Activated T-cell treated with anti-CD3 and anti-CD28 coated beads for 24 hours (primary cell): ENCODE measurements around the gene SLC25A42.
"Not testable (repeated sequence)": the region's sequence is repeated elsewhere in the genome, so short reads cannot be mapped to it uniquely, and the experiment has no call there.

Source experiments
- DNase-seq: peaks from one replicate; pipeline ENCODE4 v3.0.0-alpha.2; 2020; ENCODE audit warnings: low read depth

Gene SLC25A42

GRCh38 chr19:19105365-19106055 lies 41.7 kb downstream of the SLC25A42 start:
- no peak for DNase-seq

GRCh38 chr19:19106056-19106551 lies 42.3 kb downstream of the SLC25A42 start:
- no peak for DNase-seq

- not testable (repeated sequence) for DNase-seq
Measured at GRCh38 chr19:19106938-19107337, 43.1 kb downstream of the SLC25A42 start.

- no peak for DNase-seq
Measured at GRCh38 chr19:19107654-19108053, 43.9 kb downstream of the SLC25A42 start.

- DNase-seq: no peak
Measured at GRCh38 chr19:19109601-19110000, 45.8 kb downstream of the SLC25A42 start.

- no peak for DNase-seq
Measured at GRCh38 chr19:19110410-19111135, 46.8 kb downstream of the SLC25A42 start.

GRCh38 chr19:19111136-19111835 lies 47.5 kb downstream of the SLC25A42 start:
- DNase-seq: no peak

GRCh38 chr19:19111967-19112580 lies 48.3 kb downstream of the SLC25A42 start:
- no peak for DNase-seq

- no peak for DNase-seq
Measured at GRCh38 chr19:19113040-19113626, 49.3 kb downstream of the SLC25A42 start.

- no peak for DNase-seq
Measured at GRCh38 chr19:19115954-19116353, 52.2 kb downstream of the SLC25A42 start.

- DNase-seq: no peak
Measured at GRCh38 chr19:19119325-19120237, 55.8 kb downstream of the SLC25A42 start.

GRCh38 chr19:19120308-19121231 lies 56.8 kb downstream of the SLC25A42 start:
- no peak for DNase-seq

GRCh38 chr19:19121371-19121770 lies 57.6 kb downstream of the SLC25A42 start:
- DNase-seq: no peak

- no peak for DNase-seq
Measured at GRCh38 chr19:19122902-19123301, 59.1 kb downstream of the SLC25A42 start.

- DNase-seq: no peak
Measured at GRCh38 chr19:19123386-19123785, 59.6 kb downstream of the SLC25A42 start.

GRCh38 chr19:19126102-19126501 lies 62.3 kb downstream of the SLC25A42 start:
- no peak for DNase-seq

- no peak for DNase-seq
Measured at GRCh38 chr19:19131989-19132388, 68.2 kb downstream of the SLC25A42 start.

GRCh38 chr19:19132912-19133311 lies 69.1 kb downstream of the SLC25A42 start:
- DNase-seq: no peak

- DNase-seq: no peak
Measured at GRCh38 chr19:19133985-19134384, 70.2 kb downstream of the SLC25A42 start.

- no peak for DNase-seq
Measured at GRCh38 chr19:19134687-19135158, 70.9 kb downstream of the SLC25A42 start.
